HCT116 (cell line): ENCODE data around the gene SLC14A1. TPM values are rescaled to one million over a fixed set of nuclear protein-coding genes. Genes with fewer than 3 reads are reported as not detected.

Source experiments
- ATAC-seq: fragments of 200-7000 bp; cut with Tn5 transposase; 2 replicates; pipeline ENCODE4 v1.9.1; 2020; ENCODE audit warnings: mild to moderate bottlenecking, moderate library complexity
- BruUV-seq: library from RNA; stranded (reverse); fragments of 400-500 nt; replicated peaks from 2 replicates; lab custom pipeline; 2021; lab: Mats Ljungman, UMichigan
- CTCF ChIA-PET: fragments of 300-600 bp; sonication (Branson Sonifier 250); formaldehyde crosslinking; loops from one replicate; lab custom pipeline; 2021; ENCODE audit warnings: antibody characterized with exemption; lab: Charles Lee
- POLR2A ChIA-PET: fragments of 300-600, 350-600 bp; sonication (Branson Sonifier 250); formaldehyde crosslinking; loops from one replicate; lab custom pipeline; 2021; ENCODE audit warnings: antibody characterized with exemption; lab: Charles Lee
- RAD21 ChIA-PET, 2 experiments: fragments of 300-600 bp; sonication (Branson Sonifier 250); formaldehyde crosslinking; loops; one replicate each; lab custom pipeline; 2023; ENCODE audit warnings: low total read pairs in 2 of 2; ENCODE audit not compliant: uncharacterized antibody in 2 of 2, unreplicated experiment in 2 of 2, low non-redundant PET in 1 of 2; lab: Charles Lee
- DNase-seq: peaks from one replicate; pipeline ENCODE4 v3.0.0-alpha.2; 2010; ENCODE audit warnings: low read depth, low spot score
- H2AFZ ChIP-seq: fragments of 200-600 bp; shearing (Covaris generic), sonication (generic); 2 replicates; pipeline ENCODE4 v1.6.1; 2017; ENCODE audit warnings: low read depth, mixed run types, mixed read lengths, antibody characterized with exemption, low read length; ENCODE audit not compliant: poor library complexity, severe bottlenecking
- H3K27ac ChIP-seq: 2 replicates; pipeline ENCODE4 v1.5.1; 2012; ENCODE audit warnings: low read depth, low read length
- H3K27me3 ChIP-seq: fragments of 200-600 bp; sonication (generic); 2 replicates; pipeline ENCODE4 v1.6.1; 2016; ENCODE audit warnings: mixed run types, low read length, mixed read lengths; ENCODE audit not compliant: insufficient read depth
- H3K36me3 ChIP-seq, 2 experiments: fragments of 200-500 bp in 1 of 2; fragments of 200-600 bp in 1 of 2; sonication (Bioruptor generic) in 1 of 2; sonication (generic) in 1 of 2; 2 replicates each; pipeline versions ENCODE4 v1.5.1 to v1.6.1; 2014 to 2016; ENCODE audit warnings: low read length in 2 of 2, inconsistent platforms in 1 of 2, mixed read lengths in 1 of 2, mixed run types in 1 of 2; ENCODE audit not compliant: insufficient read depth in 2 of 2, control insufficient read depth in 1 of 2
- H3K4me1 ChIP-seq, 2 experiments: fragments of 200-600 bp in 1 of 2; sonication (generic) in 1 of 2; 2 replicates each; pipeline versions ENCODE4 v1.5.1 to v1.6.1; 2012 to 2017; ENCODE audit warnings: low read length in 2 of 2, inconsistent platforms in 1 of 2, mild to moderate bottlenecking in 1 of 2, mixed read lengths in 1 of 2, mixed run types in 1 of 2, moderate library complexity in 1 of 2; ENCODE audit not compliant: insufficient read depth in 2 of 2, control insufficient read depth in 1 of 2
- H3K4me2 ChIP-seq: fragments of 200-600 bp; sonication (generic); 2 replicates; pipeline ENCODE4 v1.6.1; 2017; ENCODE audit warnings: mixed run types, low read length, mixed read lengths
- H3K4me3 ChIP-seq, 2 experiments: fragments of 200-600 bp in 1 of 2; sonication (generic) in 1 of 2; replicated peaks in 1 of 2; 2 replicates each; pipeline ENCODE4 v1.5.1; 2011 to 2016; ENCODE audit warnings: low read length in 2 of 2, control low read depth in 1 of 2, low read depth in 1 of 2, mild to moderate bottlenecking in 1 of 2, mixed read lengths in 1 of 2, mixed run types in 1 of 2
- H3K79me2 ChIP-seq: fragments of 200-600 bp; sonication (generic); 2 replicates; pipeline ENCODE4 v1.6.1; 2017; ENCODE audit warnings: mild to moderate bottlenecking, mixed run types, low read length, moderate library complexity, mixed read lengths; ENCODE audit not compliant: insufficient read depth
- H3K9ac ChIP-seq: fragments of 200-600 bp; sonication (generic); 2 replicates; pipeline ENCODE4 v1.6.1; 2016; ENCODE audit warnings: low read length, mixed read lengths
- H3K9me2 ChIP-seq: fragments of 200-600 bp; sonication (generic), shearing (Covaris generic); 2 replicates; pipeline ENCODE4 v1.6.1; 2017; ENCODE audit warnings: mixed run types, mild to moderate bottlenecking, moderate library complexity; ENCODE audit not compliant: insufficient read depth
- H3K9me3 ChIP-seq, 2 experiments: fragments of 200-500 bp in 1 of 2; fragments of 200-600 bp in 1 of 2; sonication (Bioruptor generic) in 1 of 2; sonication (generic) in 1 of 2; 2 replicates each; pipeline ENCODE4 v1.6.1; 2014 to 2017; ENCODE audit warnings: low read length in 2 of 2, mixed read lengths in 2 of 2, inconsistent platforms in 1 of 2, low read depth in 1 of 2, mild to moderate bottlenecking in 1 of 2, mixed run types in 1 of 2, moderate library complexity in 1 of 2; ENCODE audit not compliant: control insufficient read depth in 1 of 2, insufficient read depth in 1 of 2
- H4K20me1 ChIP-seq: fragments of 200-600 bp; sonication (generic), shearing (Covaris generic); 2 replicates; pipeline ENCODE4 v1.6.1; 2017; ENCODE audit warnings: mixed run types, mild to moderate bottlenecking, moderate library complexity; ENCODE audit not compliant: insufficient read depth
- EZH2 ChIP-seq: fragments of 200-600 bp; sonication (generic); IDR thresholded peaks from 2 replicates; pipeline ENCODE4 v1.6.1; 2017; ENCODE audit warnings: antibody characterized with exemption, mixed run types
- JUND ChIP-seq: IDR thresholded peaks from 2 replicates; pipeline ENCODE4 v1.6.1; 2012
- SIN3A ChIP-seq: IDR thresholded peaks from 2 replicates; pipeline ENCODE4 v1.6.1; 2012; ENCODE audit warnings: low read depth
- SP1 ChIP-seq: IDR thresholded peaks from 2 replicates; pipeline ENCODE4 v1.6.1; 2012; ENCODE audit warnings: low read depth
- ZNF274 ChIP-seq: fragments of 200-500 bp; sonication (Bioruptor generic); IDR thresholded peaks from 2 replicates; pipeline ENCODE4 v1.6.1; 2014; ENCODE audit warnings: mild to moderate bottlenecking, low read depth, low read length, inconsistent platforms
- intact Hi-C: fragments of 100-400 bp; cut with micrococcal nuclease; formaldehyde crosslinking; loops from 2 replicates; pipeline ENCODE4 v1.10.0; 2022
- total RNA-seq: library from RNA; stranded (reverse); gene quantifications from one replicate; pipeline ENCODE4 v1.2.1, GENCODE V29; 2021; ENCODE audit not compliant: unreplicated experiment
- TF ChIP-seq, protein P1 (sequence below): IDR thresholded peaks from 2 replicates; pipeline ENCODE4 v1.6.1; 2012
- TF ChIP-seq, protein P2 (sequence below): IDR thresholded peaks from 2 replicates; pipeline ENCODE4 v1.6.1; 2012
- TF ChIP-seq, protein P3 (sequence below), 3 experiments: fragments of 200-600 bp in 1 of 3; sonication (generic) in 1 of 3; IDR thresholded peaks in 2 of 3; conservative IDR thresholded peaks in 1 of 3; 2 replicates each; pipeline ENCODE4 v1.5.1; 2012 to 2017; ENCODE audit warnings: low read depth in 2 of 3, low read length in 2 of 3, antibody characterized with exemption in 1 of 3, borderline replicate concordance in 1 of 3, control low read depth in 1 of 3, mild to moderate bottlenecking in 1 of 3, mixed read lengths in 1 of 3, mixed run types in 1 of 3, moderate library complexity in 1 of 3; ENCODE audit not compliant: insufficient read depth in 1 of 3

Gene SLC14A1
- total RNA-seq, 1 experiment from 2014 or later = not detected

GRCh38 chr18:45782662-45783061 lies 58.7 kb downstream of the SLC14A1 start:
- Histone ChIP-seq H3K9me2 (no peaks in the 10 kb centered on the region; the same call in 1 of the 2 replicates), H3K27me3 (no peaks in the 10 kb centered on the region), H3K4me1 (peaks cover 0 to 13% of the 10 kb centered on the region in 2 experiments; a peak in 2 of 4 replicates), H3K4me2 (no peak overlapping the region), H3K36me3 (no peaks in the 10 kb centered on the region), H3K9ac (no peak overlapping the region), H3K4me3 (no peak overlapping the region), H2AFZ (no peak overlapping the region), H3K79me2 (no peaks in the 10 kb centered on the region), H4K20me1 (no peaks in the 10 kb centered on the region), H3K9me3 (no peaks in the 10 kb centered on the region)
- intact Hi-C loops = no loop called here
- CTCF ChIA-PET = no interaction called here
- BruUV-seq = no TSS peak
- POLR2A ChIA-PET = no interaction called here
- ATAC-seq = no peak
- TF ChIP-seq SIN3A (no peak), ZNF274 (no peak), SP1 (no peak), JUND (no peak), EZH2 (no peak)
- TF ChIP-seq, protein P1, sequence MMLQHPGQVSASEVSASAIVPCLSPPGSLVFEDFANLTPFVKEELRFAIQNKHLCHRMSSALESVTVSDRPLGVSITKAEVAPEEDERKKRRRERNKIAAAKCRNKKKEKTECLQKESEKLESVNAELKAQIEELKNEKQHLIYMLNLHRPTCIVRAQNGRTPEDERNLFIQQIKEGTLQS = no peak
- TF ChIP-seq, protein P2, sequence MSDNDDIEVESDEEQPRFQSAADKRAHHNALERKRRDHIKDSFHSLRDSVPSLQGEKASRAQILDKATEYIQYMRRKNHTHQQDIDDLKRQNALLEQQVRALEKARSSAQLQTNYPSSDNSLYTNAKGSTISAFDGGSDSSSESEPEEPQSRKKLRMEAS = no peak
- TF ChIP-seq, protein P3, sequence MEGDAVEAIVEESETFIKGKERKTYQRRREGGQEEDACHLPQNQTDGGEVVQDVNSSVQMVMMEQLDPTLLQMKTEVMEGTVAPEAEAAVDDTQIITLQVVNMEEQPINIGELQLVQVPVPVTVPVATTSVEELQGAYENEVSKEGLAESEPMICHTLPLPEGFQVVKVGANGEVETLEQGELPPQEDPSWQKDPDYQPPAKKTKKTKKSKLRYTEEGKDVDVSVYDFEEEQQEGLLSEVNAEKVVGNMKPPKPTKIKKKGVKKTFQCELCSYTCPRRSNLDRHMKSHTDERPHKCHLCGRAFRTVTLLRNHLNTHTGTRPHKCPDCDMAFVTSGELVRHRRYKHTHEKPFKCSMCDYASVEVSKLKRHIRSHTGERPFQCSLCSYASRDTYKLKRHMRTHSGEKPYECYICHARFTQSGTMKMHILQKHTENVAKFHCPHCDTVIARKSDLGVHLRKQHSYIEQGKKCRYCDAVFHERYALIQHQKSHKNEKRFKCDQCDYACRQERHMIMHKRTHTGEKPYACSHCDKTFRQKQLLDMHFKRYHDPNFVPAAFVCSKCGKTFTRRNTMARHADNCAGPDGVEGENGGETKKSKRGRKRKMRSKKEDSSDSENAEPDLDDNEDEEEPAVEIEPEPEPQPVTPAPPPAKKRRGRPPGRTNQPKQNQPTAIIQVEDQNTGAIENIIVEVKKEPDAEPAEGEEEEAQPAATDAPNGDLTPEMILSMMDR (IDR thresholded peaks at IDR 0.05 in 2 of 3, conservative IDR thresholded peaks at IDR 0.05 in 1 of 3; ENCODE audit: borderline replicate concordance in 1 of 3, insufficient read depth in 1 of 3, low read depth in 2 of 3, low read length in 2 of 3) = no peak
- TF ChIP-seq, all 23 proteins: peak for 0
- RAD21 ChIA-PET = no interaction called here
- no peak overlapping the region for H3K27ac ChIP-seq
- DNase-seq = no peak
